ENCODE measurements around the gene GJD4.

GJD4 gene

GRCh38 chr10:35579726-35580422 is 25.3 kb upstream of the GJD4 start:
- DNase-seq = no peak

- DNase-seq = no peak
Observed at GRCh38 chr10:35580423-35580770, 24.7 kb upstream of the GJD4 start.

GRCh38 chr10:35581655-35582054 is 23.5 kb upstream of the GJD4 start:
- no peak for DNase-seq

- DNase-seq = no peak
Observed at GRCh38 chr10:35584946-35585345, 20.2 kb upstream of the GJD4 start.

GRCh38 chr10:35585356-35585755 is 19.8 kb upstream of the GJD4 start:
- DNase-seq = no peak

GRCh38 chr10:35585903-35586535 is 19.1 kb upstream of the GJD4 start:
- no peak for DNase-seq

GRCh38 chr10:35588836-35589235 is 16.3 kb upstream of the GJD4 start:
- DNase-seq = no peak

- DNase-seq = no peak
Observed at GRCh38 chr10:35592441-35592840, 12.7 kb upstream of the GJD4 start.

- DNase-seq = no peak
Observed at GRCh38 chr10:35594115-35595079, 10.7 kb upstream of the GJD4 start.

- DNase-seq = no peak
Observed at GRCh38 chr10:35595106-35595505, 10.0 kb upstream of the GJD4 start.

GRCh38 chr10:35598379-35598778 is 6.8 kb upstream of the GJD4 start:
- no peak for DNase-seq

- no peak for DNase-seq
Observed at GRCh38 chr10:35600193-35600592, 4.9 kb upstream of the GJD4 start.

- no peak for DNase-seq
Observed at GRCh38 chr10:35606430-35606829, 1.3 kb downstream of the GJD4 start.

GRCh38 chr10:35607475-35608327 is 2.6 kb downstream of the GJD4 start:
- DNase-seq = peak; percentile 16

GRCh38 chr10:35608328-35608672 is 3.2 kb downstream of the GJD4 start:
- DNase-seq = no peak

- no peak for DNase-seq
Observed at GRCh38 chr10:35611750-35612149, 6.6 kb downstream of the GJD4 start.

- no peak for DNase-seq
Observed at GRCh38 chr10:35612385-35613106, 7.4 kb downstream of the GJD4 start.

- no peak for DNase-seq
Observed at GRCh38 chr10:35613107-35613440, 7.9 kb downstream of the GJD4 start.

GRCh38 chr10:35613597-35614226 is 8.6 kb downstream of the GJD4 start:
- no peak for DNase-seq

- no peak for DNase-seq
Observed at GRCh38 chr10:35614312-35614711, 9.2 kb downstream of the GJD4 start.

GRCh38 chr10:35626971-35627507 is 21.9 kb downstream of the GJD4 start:
- DNase-seq = no peak

GRCh38 chr10:35631404-35631803 is 26.3 kb downstream of the GJD4 start:
- no peak for DNase-seq
